HepG2 (cell line): ENCODE data around the gene PARP6. TPM values are rescaled to one million over a fixed set of nuclear protein-coding genes. Genes with fewer than 3 reads are reported as not detected.

Experiments
- ATF5 ChIP-seq: sonication (generic); formaldehyde crosslinking; IDR thresholded peaks from 2 replicates; pipeline ENCODE4 v1.4.0; 2020; ENCODE audit warnings: mild to moderate bottlenecking, low read depth, missing genetic modification reagents
- BRD4 ChIP-seq: sonication (generic); formaldehyde crosslinking; IDR thresholded peaks from 2 replicates; pipeline ENCODE4 v1.4.0; 2020; ENCODE audit warnings: missing genetic modification reagents
- CBX1 ChIP-seq: IDR thresholded peaks from one replicate; pipeline ENCODE4 v1.6.1; 2016; ENCODE audit warnings: antibody characterized with exemption, low read depth
- DMAP1 ChIP-seq: IDR thresholded peaks from 2 replicates; pipeline ENCODE4 v1.6.1; 2016
- FOXJ3 ChIP-seq: sonication (generic); formaldehyde crosslinking; IDR thresholded peaks from 2 replicates; pipeline ENCODE4 v1.4.0; 2020; ENCODE audit warnings: missing genetic modification reagents, mild to moderate bottlenecking, borderline replicate concordance
- FOXK2 ChIP-seq: fragments of 450-650 bp; IDR thresholded peaks from 2 replicates; pipeline ENCODE4 v1.6.1; 2016
- GATAD2A ChIP-seq: IDR thresholded peaks from 2 replicates; pipeline ENCODE4 v1.6.1; 2016
- GFI1 ChIP-seq: sonication (generic); formaldehyde crosslinking; IDR thresholded peaks from 2 replicates; pipeline ENCODE4 v1.5.0; 2020; ENCODE audit warnings: missing genetic modification reagents, mild to moderate bottlenecking, borderline replicate concordance
- HMGXB3 ChIP-seq: sonication (generic); formaldehyde crosslinking; IDR thresholded peaks from 2 replicates; pipeline ENCODE4 v1.4.0; 2020; ENCODE audit warnings: missing genetic modification reagents, borderline replicate concordance
- JUND ChIP-seq: sonication (generic); formaldehyde crosslinking; IDR thresholded peaks from 2 replicates; pipeline ENCODE4 v1.8.0; 2022; ENCODE audit warnings: mild to moderate bottlenecking, missing genetic modification reagents
- NFYB ChIP-seq: sonication (generic); formaldehyde crosslinking; IDR thresholded peaks from 2 replicates; pipeline ENCODE4 v1.4.0; 2020; ENCODE audit warnings: missing genetic modification reagents
- ONECUT2 ChIP-seq: sonication (generic); formaldehyde crosslinking; IDR thresholded peaks from 2 replicates; pipeline ENCODE4 v1.4.0; 2020; ENCODE audit warnings: missing genetic modification reagents
- RAD21 ChIP-seq: fragments of 450-650 bp; formaldehyde crosslinking; IDR thresholded peaks from 2 replicates; pipeline ENCODE4 v1.5.0; 2020; ENCODE audit warnings: mild to moderate bottlenecking
- SALL2 ChIP-seq: sonication (generic); formaldehyde crosslinking; IDR thresholded peaks from 2 replicates; pipeline ENCODE4 v1.8.1; 2023; ENCODE audit warnings: mild to moderate bottlenecking, missing genetic modification reagents, inconsistent platforms
- ZC3H4 ChIP-seq: sonication (generic); formaldehyde crosslinking; IDR thresholded peaks from 2 replicates; pipeline ENCODE4 v1.4.0; 2020; ENCODE audit warnings: missing genetic modification reagents, borderline replicate concordance
- ZNF33B ChIP-seq: sonication (generic); formaldehyde crosslinking; IDR thresholded peaks from 2 replicates; pipeline ENCODE4 v1.5.1; 2020; ENCODE audit warnings: mild to moderate bottlenecking, missing genetic modification reagents
- ZNF446 ChIP-seq: sonication (generic); formaldehyde crosslinking; IDR thresholded peaks from 2 replicates; pipeline ENCODE4 v1.5.0; 2020; ENCODE audit warnings: mild to moderate bottlenecking, missing genetic modification reagents
- ZNF546 ChIP-seq: sonication (generic); formaldehyde crosslinking; conservative IDR thresholded peaks from 2 replicates; pipeline ENCODE4 v1.8.1; 2023; ENCODE audit warnings: mild to moderate bottlenecking, missing genetic modification reagents
- ZNF616 ChIP-seq: sonication (generic); formaldehyde crosslinking; IDR thresholded peaks from 2 replicates; pipeline ENCODE4 v1.5.0; 2020; ENCODE audit warnings: low read depth, mild to moderate bottlenecking, missing genetic modification reagents
- ZNF691 ChIP-seq: sonication (generic); formaldehyde crosslinking; IDR thresholded peaks from 2 replicates; pipeline ENCODE4 v1.4.0; 2020; ENCODE audit warnings: missing genetic modification reagents, low read depth, mild to moderate bottlenecking, borderline replicate concordance
- polyA plus RNA-seq, 8 experiments: library from polyadenylated mRNA; depleted of rRNA in 3 of 8; stranded (reverse) in 7 of 8; unstranded in 1 of 8; fragments of >200 nt; fragmentation: Illumina TruSeq in 4 of 8; extraction: Trizol in 4 of 8; gene quantifications; 2 replicates each; pipeline versions ENCODE4 v1.2.1 to v1.2.3, GENCODE V29; 2011 to 2016; ENCODE audit warnings: low read depth in 4 of 8, missing spikeins in 1 of 8, mixed read lengths in 1 of 8; ENCODE audit not compliant: insufficient read depth in 1 of 8
- total RNA-seq, 5 experiments: library from RNA; depleted of rRNA; stranded (reverse); fragments of >200 nt; fragmentation: Illumina TruSeq; extraction: Trizol; gene quantifications; 2 replicates each; pipeline ENCODE4 v1.2.3, GENCODE V29; 2016; ENCODE audit warnings: low read depth in 1 of 5
- TF ChIP-seq, protein P1 (sequence below): sonication (generic); formaldehyde crosslinking; IDR thresholded peaks from 2 replicates; pipeline ENCODE4 v1.8.0; 2022; ENCODE audit warnings: mild to moderate bottlenecking, missing genetic modification reagents; ENCODE audit not compliant: insufficient replicate concordance
- TF ChIP-seq, protein P2 (sequence below): conservative IDR thresholded peaks from 2 replicates; pipeline ENCODE4 v1.6.1; 2018; ENCODE audit warnings: missing genetic modification reagents

The PARP6 gene
- total and polyA plus RNA-seq, 2 of the 13 experiments (the other 11 are each of a cell fraction or from before 2014, with no cell fraction given): 0.22 to 0.87 TPM

DNA sequence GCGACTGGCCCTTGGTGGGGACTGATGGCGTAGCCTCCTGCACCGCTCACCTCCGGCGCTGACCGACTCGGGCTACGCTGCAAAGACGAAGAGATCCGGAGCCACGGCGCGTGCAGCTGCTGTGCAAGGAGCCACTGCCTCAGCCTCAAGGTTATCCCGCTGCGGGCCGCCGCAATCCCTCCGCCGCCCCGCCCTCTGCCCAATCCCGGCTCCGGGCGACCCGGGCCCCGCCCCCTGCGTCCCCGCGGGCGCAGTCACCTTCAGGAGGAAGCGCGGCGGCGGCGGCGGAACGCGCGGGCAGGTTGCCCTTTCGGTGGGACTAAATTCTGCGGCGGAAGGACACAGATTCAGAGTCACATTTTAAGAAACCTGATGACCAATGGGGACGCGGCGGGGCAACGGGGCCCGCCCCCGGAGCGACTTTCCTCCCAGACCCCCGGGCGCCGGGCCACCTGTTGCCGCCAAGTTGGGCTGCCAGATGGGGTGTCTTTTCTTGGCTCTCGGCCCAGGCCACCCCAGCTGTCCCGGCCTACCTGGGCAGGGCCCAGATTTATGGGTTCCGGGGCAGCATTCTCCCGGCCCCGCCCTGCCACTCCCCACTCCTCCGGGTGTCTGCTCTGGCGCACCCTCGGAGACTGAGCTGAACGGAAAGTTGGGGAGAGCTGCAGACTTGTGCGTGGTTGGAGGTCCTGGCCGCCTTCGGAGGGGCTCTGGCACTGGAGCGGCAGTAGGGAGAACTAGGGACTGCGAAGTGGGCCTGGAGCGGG lies 41.1 kb downstream of the PARP6 start, which contains the start of gene PKM (continued):
- no peak for TF ChIP-seq ATF5
- peak; percentile 89 for TF ChIP-seq NFYB
- TF ChIP-seq FOXJ3 (CRISPR knock-in tag): no peak
- peak; percentile 30; the same call in 1 of the 2 replicates for TF ChIP-seq RAD21
- no peak for TF ChIP-seq HMGXB3
- TF ChIP-seq DMAP1 (CRISPR knock-in tag): peak; percentile 80; the same call in 1 of the 2 replicates
- no peak; the same call in 1 of the 2 replicates for TF ChIP-seq JUND
- TF ChIP-seq ZNF446 (CRISPR knock-in tag): no peak
- TF ChIP-seq, protein P1, sequence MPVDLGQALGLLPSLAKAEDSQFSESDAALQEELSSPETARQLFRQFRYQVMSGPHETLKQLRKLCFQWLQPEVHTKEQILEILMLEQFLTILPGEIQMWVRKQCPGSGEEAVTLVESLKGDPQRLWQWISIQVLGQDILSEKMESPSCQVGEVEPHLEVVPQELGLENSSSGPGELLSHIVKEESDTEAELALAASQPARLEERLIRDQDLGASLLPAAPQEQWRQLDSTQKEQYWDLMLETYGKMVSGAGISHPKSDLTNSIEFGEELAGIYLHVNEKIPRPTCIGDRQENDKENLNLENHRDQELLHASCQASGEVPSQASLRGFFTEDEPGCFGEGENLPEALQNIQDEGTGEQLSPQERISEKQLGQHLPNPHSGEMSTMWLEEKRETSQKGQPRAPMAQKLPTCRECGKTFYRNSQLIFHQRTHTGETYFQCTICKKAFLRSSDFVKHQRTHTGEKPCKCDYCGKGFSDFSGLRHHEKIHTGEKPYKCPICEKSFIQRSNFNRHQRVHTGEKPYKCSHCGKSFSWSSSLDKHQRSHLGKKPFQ (CRISPR knock-in tag): peak; percentile 45
- TF ChIP-seq ZNF616 (CRISPR knock-in tag): peak; percentile 50; the same call in 1 of the 2 replicates
- TF ChIP-seq ONECUT2 (CRISPR knock-in tag): 0 out of 2 replicates have a peak, but pooled peaks have one; percentile 2
- TF ChIP-seq FOXK2: no peak
- TF ChIP-seq SALL2 (CRISPR knock-in tag): peak; percentile 85; the same call in 1 of the 2 replicates
- TF ChIP-seq CBX1: peak; percentile 97
- peak; percentile 46 for TF ChIP-seq ZNF33B (CRISPR knock-in tag)
- peak; percentile 85 for TF ChIP-seq GFI1 (CRISPR knock-in tag)
- 0 out of 2 replicates have a peak, but pooled peaks have one; percentile 12 for TF ChIP-seq ZC3H4 (CRISPR knock-in tag)
- peak; percentile 55; the same call in 1 of the 2 replicates for TF ChIP-seq ZNF546
- TF ChIP-seq, protein P2, sequence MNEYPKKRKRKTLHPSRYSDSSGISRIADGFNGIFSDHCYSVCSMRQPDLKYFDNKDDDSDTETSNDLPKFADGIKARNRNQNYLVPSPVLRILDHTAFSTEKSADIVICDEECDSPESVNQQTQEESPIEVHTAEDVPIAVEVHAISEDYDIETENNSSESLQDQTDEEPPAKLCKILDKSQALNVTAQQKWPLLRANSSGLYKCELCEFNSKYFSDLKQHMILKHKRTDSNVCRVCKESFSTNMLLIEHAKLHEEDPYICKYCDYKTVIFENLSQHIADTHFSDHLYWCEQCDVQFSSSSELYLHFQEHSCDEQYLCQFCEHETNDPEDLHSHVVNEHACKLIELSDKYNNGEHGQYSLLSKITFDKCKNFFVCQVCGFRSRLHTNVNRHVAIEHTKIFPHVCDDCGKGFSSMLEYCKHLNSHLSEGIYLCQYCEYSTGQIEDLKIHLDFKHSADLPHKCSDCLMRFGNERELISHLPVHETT: peak; percentile 88
- peak; percentile 96 for TF ChIP-seq BRD4 (CRISPR knock-in tag)
- TF ChIP-seq GATAD2A: peak; percentile 60; the same call in 1 of the 2 replicates
- peak; percentile 47; the same call in 1 of the 2 replicates for TF ChIP-seq ZNF691
